Measurements from ENCODE around the gene NDP. TPM values are rescaled to one million over a fixed set of nuclear protein-coding genes. Genes with fewer than 3 reads are reported as not detected.

The NDP gene
- total and polyA plus RNA-seq, 4 donors = 0.24 to 2.4 (median 0.28) TPM

DNA sequence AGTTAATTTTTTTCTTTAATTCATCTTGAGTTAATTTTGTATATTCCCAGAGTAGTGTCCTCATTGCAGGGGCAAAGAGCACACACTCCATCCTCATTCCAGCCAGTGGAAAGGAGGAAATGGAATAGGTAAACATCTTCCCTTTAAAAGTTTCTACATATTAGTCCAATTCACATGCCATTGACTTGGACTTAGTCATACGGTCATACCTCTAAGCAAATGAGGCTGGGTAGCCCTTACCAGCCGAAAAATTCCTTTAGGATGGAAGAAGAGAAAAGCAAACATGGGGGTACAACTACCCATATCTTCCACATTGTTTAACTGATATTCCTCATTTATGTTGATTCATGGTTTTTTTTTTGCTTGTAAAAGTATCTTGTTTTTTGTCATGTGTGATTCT, 37.4 kb upstream of the NDP start:
- intact Hi-C loops (cut with DNase I) = no loop called here
- ATAC-seq (ENCODE audit: low FRiP score) = no peak
- 80 to 98% methylated on average over 2 of the region's 2 CpGs for WGBS, 2 donors

DNA sequence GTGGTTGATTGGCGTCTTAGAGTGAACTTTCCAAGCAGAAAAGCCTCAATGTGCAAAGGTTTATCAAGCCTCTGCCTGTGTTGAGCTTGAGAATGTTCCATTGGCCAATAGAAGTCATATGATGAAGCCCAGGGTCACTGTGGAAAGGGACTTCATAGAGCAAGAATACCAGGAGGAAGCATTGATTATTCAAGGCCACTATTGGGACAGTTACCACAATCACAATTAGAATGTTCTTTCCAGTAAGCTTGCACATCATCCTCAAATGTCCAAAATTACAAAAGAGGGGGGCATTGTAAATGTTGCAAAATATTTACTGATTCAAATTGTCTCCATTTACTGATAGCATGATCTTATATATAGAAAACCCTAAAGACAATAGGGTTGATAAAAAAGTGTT, 32.9 kb upstream of the NDP start:
- H3K9me3 ChIP-seq (ENCODE audit: control insufficient read depth, low read length) = no peaks in the 10 kb centered on the region
- no peak overlapping the region for H3K27ac ChIP-seq (ENCODE audit: low read depth in 1 of 2, low read length in 2 of 2)
- intact Hi-C loops (cut with DNase I) = no loop called here
- ATAC-seq (ENCODE audit: low FRiP score) = no peak
- no peaks in the 10 kb centered on the region for H3K36me3 ChIP-seq (ENCODE audit: control insufficient read depth in 1 of 2, insufficient read depth in 2 of 2, low read length in 1 of 2)
- DNase-seq = no peak
- WGBS, 2 donors = 78 to 97% methylated on average over 1 of the region's 1 CpG
- H3K4me1 ChIP-seq (ENCODE audit: control insufficient read depth in 1 of 2, insufficient read depth in 2 of 2, low read length in 2 of 2) = no peaks in the 10 kb centered on the region
- no peaks in the 10 kb centered on the region for H3K27me3 ChIP-seq (ENCODE audit: control insufficient read depth in 1 of 2, insufficient read depth in 2 of 2, low read length in 1 of 2)
- no peak overlapping the region for H3K4me3 ChIP-seq (ENCODE audit: low read length in 2 of 2)

More for the DNA sequence above, 37.4 kb upstream of the NDP start:
- H3K27me3 ChIP-seq (ENCODE audit: control insufficient read depth in 1 of 2, insufficient read depth in 2 of 2, low read length in 1 of 2) = no peaks in the 10 kb centered on the region
- no peak for DNase-seq
- peaks cover 0 to 2% of the 10 kb centered on the region in 2 donors for H3K4me1 ChIP-seq (ENCODE audit: control insufficient read depth in 1 of 2, insufficient read depth in 2 of 2, low read length in 2 of 2)
- no peak overlapping the region for H3K4me3 ChIP-seq (ENCODE audit: low read length in 2 of 2)
- H3K36me3 ChIP-seq (ENCODE audit: control insufficient read depth in 1 of 2, insufficient read depth in 2 of 2, low read length in 1 of 2) = no peaks in the 10 kb centered on the region
- no peaks in the 10 kb centered on the region for H3K9me3 ChIP-seq (ENCODE audit: control insufficient read depth, low read length)
- H3K27ac ChIP-seq (ENCODE audit: low read depth in 1 of 2, low read length in 2 of 2) = no peak overlapping the region

DNA sequence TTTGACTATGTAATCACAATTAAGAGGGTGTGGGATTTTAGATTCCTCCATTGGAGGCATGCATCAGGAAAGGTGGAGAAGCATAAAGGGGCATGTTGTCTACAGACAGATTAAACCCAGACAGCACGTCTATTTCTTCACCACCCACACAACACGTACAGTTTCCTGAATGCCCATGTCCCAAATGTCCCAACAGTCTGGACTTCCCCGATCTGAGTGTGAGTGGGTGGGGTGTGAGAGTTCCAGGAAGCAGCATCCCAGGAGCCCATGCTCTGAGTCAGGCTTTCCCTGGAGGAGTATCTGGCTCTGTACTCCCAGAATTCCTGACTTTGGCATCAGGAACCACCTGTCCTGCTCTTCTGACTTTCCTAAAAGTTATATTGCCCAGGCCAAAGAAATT, 30.8 kb upstream of the NDP start:
- intact Hi-C loops (cut with DNase I) = no loop called here
- Histone ChIP-seq H3K4me1 (ENCODE audit: control insufficient read depth in 1 of 2, insufficient read depth in 2 of 2, low read length in 2 of 2) (no peaks in the 10 kb centered on the region), H3K4me3 (ENCODE audit: low read length in 2 of 2) (no peak overlapping the region), H3K9me3 (ENCODE audit: control insufficient read depth, low read length) (no peaks in the 10 kb centered on the region), H3K27ac (ENCODE audit: low read depth in 1 of 2, low read length in 2 of 2) (no peak overlapping the region), H3K36me3 (ENCODE audit: control insufficient read depth in 1 of 2, insufficient read depth in 2 of 2, low read length in 1 of 2) (no peaks in the 10 kb centered on the region), H3K27me3 (ENCODE audit: control insufficient read depth in 1 of 2, insufficient read depth in 2 of 2, low read length in 1 of 2) (no peaks in the 10 kb centered on the region)
- WGBS, 2 donors = 22 to 42% methylated on average over 3 of the region's 3 CpGs
- DNase-seq = no peak
- no peak for ATAC-seq (ENCODE audit: low FRiP score)

DNA sequence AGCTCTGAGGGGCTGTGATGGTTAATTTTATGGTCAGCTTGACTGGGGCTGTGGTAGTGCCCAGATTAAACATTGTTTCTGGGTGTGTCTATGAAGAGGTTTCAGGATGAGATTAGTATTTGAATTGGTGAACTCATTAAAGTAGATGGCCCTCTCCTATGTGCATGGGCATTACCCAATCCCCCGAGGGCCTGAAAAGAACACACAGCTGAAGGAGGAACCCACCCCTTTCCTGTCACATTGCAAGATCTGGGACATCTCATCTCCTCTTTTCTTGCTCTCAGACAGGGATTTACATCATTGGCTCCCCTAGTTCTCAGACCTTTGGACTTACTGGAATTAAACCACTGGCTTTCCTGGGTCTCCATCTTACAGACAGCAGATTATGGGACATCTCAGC, 29.4 kb upstream of the NDP start:
- Histone ChIP-seq H3K27me3 (ENCODE audit: control insufficient read depth in 1 of 2, insufficient read depth in 2 of 2, low read length in 1 of 2) (no peaks in the 10 kb centered on the region), H3K4me3 (ENCODE audit: low read length in 2 of 2) (no peak overlapping the region), H3K4me1 (ENCODE audit: control insufficient read depth in 1 of 2, insufficient read depth in 2 of 2, low read length in 2 of 2) (no peaks in the 10 kb centered on the region), H3K9me3 (ENCODE audit: control insufficient read depth, low read length) (no peaks in the 10 kb centered on the region), H3K36me3 (ENCODE audit: control insufficient read depth in 1 of 2, insufficient read depth in 2 of 2, low read length in 1 of 2) (no peaks in the 10 kb centered on the region), H3K27ac (ENCODE audit: low read depth in 1 of 2, low read length in 2 of 2) (no peak overlapping the region)
- WGBS, 2 donors = 53 to 86% methylated on average over 1 of the region's 1 CpG
- no peak for DNase-seq
- intact Hi-C loops (cut with DNase I) = no loop called here
- ATAC-seq (ENCODE audit: low FRiP score) = no peak

DNA sequence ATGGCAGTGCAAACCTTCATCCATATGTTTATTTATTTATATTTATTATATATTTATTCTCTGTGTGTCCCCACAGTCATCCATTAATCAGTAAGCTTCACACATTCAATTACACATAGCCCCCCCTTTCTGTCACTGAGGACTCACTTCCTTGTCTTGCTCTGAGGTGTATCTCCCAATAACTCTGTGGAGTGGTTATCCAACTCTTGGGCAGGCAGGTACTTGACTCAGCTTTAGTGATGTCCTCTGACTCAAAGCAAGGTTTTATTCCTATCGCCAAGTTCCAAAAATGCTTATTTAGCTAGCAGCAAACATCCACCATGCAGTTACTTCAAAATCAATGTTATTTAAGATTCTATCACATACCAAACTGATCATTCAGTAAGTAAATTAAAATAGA, 25.2 kb upstream of the NDP start:
- Histone ChIP-seq H3K4me3 (ENCODE audit: low read length in 2 of 2) (no peak overlapping the region), H3K27me3 (ENCODE audit: control insufficient read depth in 1 of 2, insufficient read depth in 2 of 2, low read length in 1 of 2) (no peaks in the 10 kb centered on the region), H3K4me1 (ENCODE audit: control insufficient read depth in 1 of 2, insufficient read depth in 2 of 2, low read length in 2 of 2) (no peaks in the 10 kb centered on the region), H3K36me3 (ENCODE audit: control insufficient read depth in 1 of 2, insufficient read depth in 2 of 2, low read length in 1 of 2) (no peaks in the 10 kb centered on the region), H3K9me3 (ENCODE audit: control insufficient read depth, low read length) (no peaks in the 10 kb centered on the region), H3K27ac (ENCODE audit: low read depth in 1 of 2, low read length in 2 of 2) (no peak overlapping the region)
- ATAC-seq (ENCODE audit: low FRiP score) (no peak), DNase-seq (no peak)
- 90 to 99% methylated on average over 1 of the region's 1 CpG for WGBS, 2 donors
- intact Hi-C loops (cut with DNase I) = no loop called here

DNA sequence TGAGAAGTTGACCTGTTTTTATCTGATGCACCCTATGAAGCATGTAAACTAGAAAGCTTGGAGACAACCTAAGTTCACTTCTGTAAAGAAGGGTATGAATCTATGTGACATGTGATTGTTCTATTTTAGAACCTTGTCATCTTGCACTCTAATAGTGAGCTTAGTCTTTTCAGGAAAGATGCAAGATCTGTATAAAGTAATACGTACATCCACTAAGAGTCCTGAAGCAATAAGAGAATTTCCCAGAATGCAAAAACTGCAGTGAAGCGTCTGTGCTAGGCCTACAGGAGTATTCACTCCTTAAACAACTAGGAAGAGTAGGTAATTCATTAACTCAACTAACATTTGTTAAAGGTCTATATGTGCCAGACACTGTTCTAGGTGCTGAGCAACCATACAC, 23.3 kb upstream of the NDP start:
- Histone ChIP-seq H3K27ac (ENCODE audit: low read depth in 1 of 2, low read length in 2 of 2) (no peak overlapping the region), H3K9me3 (ENCODE audit: control insufficient read depth, low read length) (no peaks in the 10 kb centered on the region), H3K27me3 (ENCODE audit: control insufficient read depth in 1 of 2, insufficient read depth in 2 of 2, low read length in 1 of 2) (no peaks in the 10 kb centered on the region), H3K36me3 (ENCODE audit: control insufficient read depth in 1 of 2, insufficient read depth in 2 of 2, low read length in 1 of 2) (no peaks in the 10 kb centered on the region), H3K4me1 (ENCODE audit: control insufficient read depth in 1 of 2, insufficient read depth in 2 of 2, low read length in 2 of 2) (no peaks in the 10 kb centered on the region), H3K4me3 (ENCODE audit: low read length in 2 of 2) (no peak overlapping the region)
- WGBS, 2 donors = 75 to 95% methylated on average over 2 of the region's 2 CpGs
- intact Hi-C loops (cut with DNase I) = no loop called here
- ATAC-seq (ENCODE audit: low FRiP score) = no peak
- DNase-seq = no peak

DNA sequence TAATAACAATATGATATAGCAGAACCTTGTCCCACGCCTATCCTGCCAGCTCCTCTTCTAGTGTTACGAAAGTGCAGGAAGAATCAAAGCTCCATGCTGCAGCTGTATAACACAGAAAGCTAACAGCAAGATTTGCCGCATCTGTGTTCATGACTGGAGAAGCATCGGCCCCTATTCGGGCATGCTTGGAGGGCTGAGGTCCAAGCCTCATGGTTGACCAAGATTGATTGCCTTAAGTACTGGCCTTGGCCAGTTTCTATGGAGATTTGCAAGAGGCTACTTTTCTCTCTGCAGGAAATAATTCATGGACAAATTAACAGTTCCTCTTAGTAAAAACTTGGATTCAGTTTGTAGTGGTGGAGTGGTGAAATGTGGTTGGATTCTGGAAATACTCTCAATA, 12.9 kb upstream of the NDP start:
- Histone ChIP-seq H3K9me3 (ENCODE audit: control insufficient read depth, low read length) (no peaks in the 10 kb centered on the region), H3K27me3 (ENCODE audit: control insufficient read depth in 1 of 2, insufficient read depth in 2 of 2, low read length in 1 of 2) (no peaks in the 10 kb centered on the region), H3K36me3 (ENCODE audit: control insufficient read depth in 1 of 2, insufficient read depth in 2 of 2, low read length in 1 of 2) (no peaks in the 10 kb centered on the region), H3K27ac (ENCODE audit: low read depth in 1 of 2, low read length in 2 of 2) (no peak overlapping the region), H3K4me3 (ENCODE audit: low read length in 2 of 2) (no peak overlapping the region), H3K4me1 (ENCODE audit: control insufficient read depth in 1 of 2, insufficient read depth in 2 of 2, low read length in 2 of 2) (no peaks in the 10 kb centered on the region)
- DNase-seq = no peak
- WGBS, 2 donors = 66 to 69% methylated on average over 5 of the region's 5 CpGs
- no peak for ATAC-seq (ENCODE audit: low FRiP score)
- intact Hi-C loops (cut with DNase I) = no loop called here

DNA sequence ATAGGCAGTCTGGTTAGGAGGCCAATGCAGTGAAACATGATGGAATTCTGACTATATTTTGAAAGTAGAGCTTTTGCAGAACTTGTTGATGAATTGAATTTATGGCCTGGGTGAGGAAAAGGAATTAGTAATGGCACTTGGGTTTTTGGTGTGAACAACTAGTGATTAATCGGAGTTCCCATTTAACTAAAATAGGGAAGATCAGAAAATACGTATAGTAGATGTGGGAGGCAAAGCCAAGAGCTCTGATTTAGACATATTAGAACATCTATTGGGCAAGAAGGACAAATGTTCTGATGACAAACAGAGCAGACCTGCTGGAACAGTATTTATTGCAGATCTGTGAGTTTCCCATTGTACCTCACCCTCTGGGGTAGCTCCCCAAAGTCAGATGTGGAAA, 12.3 kb upstream of the NDP start:
- no peaks in the 10 kb centered on the region for H3K9me3 ChIP-seq (ENCODE audit: control insufficient read depth, low read length)
- intact Hi-C loops (cut with DNase I) = no loop called here
- H3K27me3 ChIP-seq (ENCODE audit: control insufficient read depth in 1 of 2, insufficient read depth in 2 of 2, low read length in 1 of 2) = no peaks in the 10 kb centered on the region
- DNase-seq (no peak), ATAC-seq (ENCODE audit: low FRiP score) (no peak)
- 83 to 95% methylated on average over 2 of the region's 2 CpGs for WGBS, 2 donors
- no peaks in the 10 kb centered on the region for H3K36me3 ChIP-seq (ENCODE audit: control insufficient read depth in 1 of 2, insufficient read depth in 2 of 2, low read length in 1 of 2)
- H3K4me3 ChIP-seq (ENCODE audit: low read length in 2 of 2) = no peak overlapping the region
- no peaks in the 10 kb centered on the region for H3K4me1 ChIP-seq (ENCODE audit: control insufficient read depth in 1 of 2, insufficient read depth in 2 of 2, low read length in 2 of 2)
- H3K27ac ChIP-seq (ENCODE audit: low read depth in 1 of 2, low read length in 2 of 2) = no peak overlapping the region

DNA sequence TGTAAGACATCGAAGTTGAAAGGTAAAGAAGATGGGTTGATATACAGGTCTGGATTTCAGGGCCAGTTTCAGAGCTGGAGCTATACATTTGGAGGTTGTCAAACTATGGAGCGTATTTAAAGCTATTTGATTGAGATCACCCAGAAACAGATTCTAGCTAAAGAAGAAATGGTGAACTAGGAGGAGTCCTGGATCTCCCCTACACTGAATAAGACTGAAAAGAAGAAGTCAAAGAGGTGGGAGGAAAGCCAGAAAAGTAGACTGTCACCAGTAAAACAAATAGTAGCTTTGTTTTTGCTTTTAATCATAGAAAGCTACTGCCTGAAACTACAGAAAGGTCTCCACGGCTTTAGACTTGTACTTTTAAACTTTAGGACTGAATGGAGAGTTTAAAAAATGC, 5.0 kb upstream of the NDP start:
- ATAC-seq (ENCODE audit: low FRiP score) = no peak
- no peaks in the 10 kb centered on the region for H3K36me3 ChIP-seq (ENCODE audit: control insufficient read depth in 1 of 2, insufficient read depth in 2 of 2, low read length in 1 of 2)
- intact Hi-C loops (cut with DNase I) = no loop called here
- no peaks in the 10 kb centered on the region for H3K27me3 ChIP-seq (ENCODE audit: control insufficient read depth in 1 of 2, insufficient read depth in 2 of 2, low read length in 1 of 2)
- WGBS, 2 donors = 77 to 90% methylated on average over 3 of the region's 3 CpGs
- DNase-seq = no peak
- no peaks in the 10 kb centered on the region for H3K9me3 ChIP-seq (ENCODE audit: control insufficient read depth, low read length)
- no peak overlapping the region for H3K27ac ChIP-seq (ENCODE audit: low read depth in 1 of 2, low read length in 2 of 2)
- no peaks in the 10 kb centered on the region for H3K4me1 ChIP-seq (ENCODE audit: control insufficient read depth in 1 of 2, insufficient read depth in 2 of 2, low read length in 2 of 2)
- no peak overlapping the region for H3K4me3 ChIP-seq (ENCODE audit: low read length in 2 of 2)

Data from aorta (tissue), 5 donors.